ENCODE measurements around the gene RASIP1. TPM values are rescaled to one million over a fixed set of nuclear protein-coding genes. Genes with fewer than 3 reads are reported as not detected.

RASIP1 gene
- total and polyA plus RNA-seq, 2 of the 8 experiments (the other 6 are each of a cell fraction or from before 2014, with no cell fraction given): 9.3 to 11.4 TPM

DNA sequence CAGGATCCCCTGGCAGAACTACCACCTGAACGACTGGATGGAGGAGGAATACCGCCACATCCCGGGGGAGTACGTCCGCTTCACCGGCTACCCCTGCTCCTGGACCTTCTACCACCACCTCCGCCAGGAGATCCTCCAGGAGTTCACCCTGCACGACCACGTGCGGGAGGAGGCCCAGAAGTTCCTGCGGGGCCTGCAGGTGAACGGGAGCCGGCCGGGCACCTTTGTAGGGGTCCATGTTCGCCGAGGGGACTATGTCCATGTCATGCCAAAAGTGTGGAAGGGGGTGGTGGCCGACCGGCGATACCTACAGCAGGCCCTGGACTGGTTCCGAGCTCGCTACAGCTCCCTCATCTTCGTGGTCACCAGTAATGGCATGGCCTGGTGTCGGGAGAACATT lies 37.1 kb downstream of the RASIP1 start:
- WGBS, 2 experiments (ENCODE audit: extremely low coverage in 1 of 2, insufficient coverage in 1 of 2, insufficient read length in 1 of 2, insufficient replicate concordance in 2 of 2, low coverage in 1 of 2, low lambda C conversion rate in 2 of 2, missing lambda C conversion rate in 1 of 2): 95% methylated on average over 23 of the region's 23 CpGs; no CpG with 5 or more reads in 1 of the 2 experiments
- TF ChIP-seq POLR2AphosphoS5 (IDR thresholded peaks at IDR 0.05; ENCODE audit: low read depth, low read length) (no peak), EP300 (IDR thresholded peaks at IDR 0.05; ENCODE audit: borderline replicate concordance in 1 of 2, low read depth in 2 of 2, low read length in 2 of 2) (no peak), SP2 (IDR thresholded peaks at IDR 0.05; ENCODE audit: low read length) (no peak), HDAC2 (IDR thresholded peaks at IDR 0.05; ENCODE audit: borderline replicate concordance in 1 of 2, low read depth in 2 of 2, low read length in 2 of 2) (no peak), BCL11A (IDR thresholded peaks at IDR 0.05; ENCODE audit: low read depth in 2 of 2, low read length in 2 of 2) (no peak), MAFK (IDR thresholded peaks at IDR 0.05; ENCODE audit: low read depth, low read length) (no peak), KDM4A (IDR thresholded peaks at IDR 0.05; ENCODE audit: low read depth, low read length, severe bottlenecking) (no peak), MAX (IDR thresholded peaks at IDR 0.05) (no peak), EGR1 (IDR thresholded peaks at IDR 0.05; ENCODE audit: borderline replicate concordance, low read depth, low read length) (no peak), TBP (IDR thresholded peaks at IDR 0.05; ENCODE audit: low read depth, low read length) (no peak), CBX8 (IDR thresholded peaks at IDR 0.05; ENCODE audit: borderline replicate concordance, low read depth, low read length) (no peak), POLR2A (IDR thresholded peaks at IDR 0.05; ENCODE audit: control extremely low read depth in 1 of 2, low read depth in 2 of 2, low read length in 2 of 2) (no peak), CEBPB (IDR thresholded peaks at IDR 0.05; ENCODE audit: low read depth, low read length) (no peak), FOSL1 (IDR thresholded peaks at IDR 0.05; ENCODE audit: insufficient read depth, low read depth, low read length) (no peak), BRCA1 (IDR thresholded peaks at IDR 0.05; ENCODE audit: low read depth, low read length) (no peak)

More for the DNA sequence above, 37.1 kb downstream of the RASIP1 start:
- H4K91ac ChIP-seq (replicated peaks; ENCODE audit: insufficient read length, low read length): no peak overlapping the region
- no peak overlapping the region for H3K27ac ChIP-seq (ENCODE audit: low read depth, low read length)
- no peak overlapping the region for H3K4ac ChIP-seq (replicated peaks; ENCODE audit: insufficient read length, low read depth, low read length)
- peaks cover 0 to 8% (median 3%) of the 10 kb centered on the region in 4 experiments; a peak in 4 of 8 replicates for H3K36me3 ChIP-seq (ENCODE audit: control insufficient read depth in 2 of 4, insufficient read depth in 4 of 4, low read length in 3 of 4)
- no peak overlapping the region for H2BK20ac ChIP-seq (ENCODE audit: low read length)
- no peak overlapping the region for H3K56ac ChIP-seq (replicated peaks; ENCODE audit: insufficient read length, low read depth, low read length)
- H2BK120ac ChIP-seq (replicated peaks; ENCODE audit: low read depth, low read length): no peak overlapping the region
- H3K27me3 ChIP-seq (replicated peaks in 1 of 4; ENCODE audit: control insufficient read depth in 3 of 4, extremely low read depth in 1 of 4, insufficient read depth in 3 of 4, low read length in 3 of 4): no peaks in the 10 kb centered on the region
- CTCF ChIA-PET (ENCODE audit: partially characterized antibody): interaction anchor here (9.4 kb wide), 1 partner anchor 9 kb away, joined by 42 read pairs; no protein-coding TSS in a partner anchor
- no peaks in the 10 kb centered on the region for H3K79me2 ChIP-seq (ENCODE audit: control insufficient read depth in 1 of 2, insufficient read depth in 2 of 2, low read length in 2 of 2)
- no peak overlapping the region for H4K5ac ChIP-seq (ENCODE audit: insufficient read length, low read depth, low read length)
- DNase-seq (ENCODE audit: low read depth in 1 of 2, low spot score in 2 of 2) (no peak), FAIRE-seq (no peak)
- peaks cover 0 to 4% of the 10 kb centered on the region in 2 experiments; a peak in 1 of 4 replicates for H3K9me3 ChIP-seq (ENCODE audit: insufficient read depth in 2 of 2, low read depth in 1 of 2, low read length in 1 of 2)
- no peak overlapping the region for H2BK5ac ChIP-seq (ENCODE audit: low read depth, low read length)
- H4K20me1 ChIP-seq (replicated peaks in 1 of 2; ENCODE audit: control insufficient read depth in 1 of 2, insufficient read depth in 2 of 2, low read length in 2 of 2): peaks cover 0 to 2% of the 10 kb centered on the region in 2 experiments
- H2AK5ac ChIP-seq (ENCODE audit: low read depth, low read length): no peak overlapping the region
- H3K4me1 ChIP-seq (replicated peaks in 1 of 4; ENCODE audit: control insufficient read depth in 3 of 4, insufficient read depth in 4 of 4, low read length in 3 of 4): no peaks in the 10 kb centered on the region; a peak in 1 of 7 replicates
- H2AFZ ChIP-seq (ENCODE audit: low read length): no peak overlapping the region
- H3K4me2 ChIP-seq (ENCODE audit: insufficient read depth in 1 of 2, low read depth in 2 of 2, low read length in 2 of 2): no peak overlapping the region
- H3K18ac ChIP-seq (ENCODE audit: extremely low read depth, low read length): no peak overlapping the region
- H3K23ac ChIP-seq (ENCODE audit: insufficient read length): no peak overlapping the region
- no peak overlapping the region for H2BK12ac ChIP-seq (ENCODE audit: low read depth, low read length)
- no peak overlapping the region for H2BK15ac ChIP-seq (ENCODE audit: low read length)
- H3K9ac ChIP-seq (replicated peaks in 1 of 4; ENCODE audit: extremely low read depth in 1 of 4, low read depth in 3 of 4, low read length in 3 of 4): no peak overlapping the region
- H3K23me2 ChIP-seq (ENCODE audit: low read depth, low read length): 0 out of 2 replicates have a peak, but pooled peaks cover 2% of the 10 kb centered on the region
- H3K14ac ChIP-seq (ENCODE audit: insufficient read length): no peak overlapping the region
- POLR2A ChIA-PET (ENCODE audit: partially characterized antibody): interaction anchor here (2.0 to 4.2 kb wide), 2 partner anchors 8 to 57 kb away, joined by 4 to 26 read pairs; partner anchors contain the start of gene CA11
- no peaks in the 10 kb centered on the region for H3K79me1 ChIP-seq (ENCODE audit: low read depth, low read length)
- no peak overlapping the region for H3K4me3 ChIP-seq (ENCODE audit: extremely low read depth in 1 of 4, insufficient read depth in 2 of 4, low read depth in 3 of 4, low read length in 4 of 4)
- H4K8ac ChIP-seq (ENCODE audit: extremely low read depth, insufficient read depth, low read length): no peak overlapping the region

All from H1 (cell line).